HG02870 (cell line): ENCODE measurements around the gene CD2BP2.
"Not testable (repeated sequence)": the region's sequence is repeated elsewhere in the genome, so short reads cannot be mapped to it uniquely, and the experiment has no call there.

ENCODE experiments used
- ATAC-seq: cut with Tn5 transposase; IDR thresholded peaks from one replicate; pipeline ENCODE4 v1.9.1; 2021; ENCODE audit warnings: mild to moderate bottlenecking, moderate library complexity; ENCODE audit not compliant: unreplicated experiment

Gene CD2BP2

DNA sequence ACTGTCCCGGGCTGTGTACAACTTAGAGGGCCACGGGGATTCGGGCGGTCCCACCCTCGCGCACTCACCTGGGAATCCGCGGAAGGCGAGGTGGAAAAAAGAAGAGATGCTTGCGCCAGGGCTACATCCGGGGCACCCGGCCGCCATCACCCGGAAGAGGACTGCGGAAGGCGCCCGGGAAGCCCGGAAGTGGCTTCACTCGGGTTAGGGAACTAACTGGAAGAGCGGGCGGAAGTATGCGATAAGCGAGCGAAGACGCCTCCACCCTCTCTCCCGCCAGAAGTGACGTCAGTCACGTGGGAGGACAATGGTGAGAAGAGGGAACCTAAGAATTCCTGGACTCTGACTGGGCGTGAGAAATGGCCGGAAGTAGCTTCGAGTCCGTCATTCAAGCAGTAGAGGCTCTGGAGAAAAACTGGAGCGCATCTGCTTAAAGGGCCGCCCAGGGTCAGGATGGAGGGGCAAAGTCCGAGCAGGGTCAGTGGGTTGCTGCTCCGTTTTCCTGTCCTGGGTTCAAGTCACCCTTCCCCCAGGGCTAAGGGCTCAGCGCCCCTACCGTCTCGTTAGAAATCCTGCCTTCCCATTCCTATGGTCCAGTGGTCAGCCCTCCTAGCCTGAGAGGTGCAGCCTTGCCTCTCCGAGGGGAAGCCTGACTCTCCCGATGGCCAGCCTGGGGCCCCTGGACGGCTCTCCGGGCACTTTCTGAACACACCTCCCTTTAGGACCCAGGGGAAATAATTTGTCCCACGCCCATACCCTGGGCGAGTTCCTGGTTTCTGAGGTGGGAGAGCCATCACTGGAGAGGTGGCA is at the start of gene CD2BP2:
TSS of gene CD2BP2 (minus strand) at position 165 of the 810 bp plus-strand sequence. CDS start 627 bp downstream, outside the sequence.
- ATAC-seq: peak; percentile 65

GRCh38 chr16:30401768-30402425 is 46.8 kb upstream of the CD2BP2 start:
- ATAC-seq: no peak

DNA sequence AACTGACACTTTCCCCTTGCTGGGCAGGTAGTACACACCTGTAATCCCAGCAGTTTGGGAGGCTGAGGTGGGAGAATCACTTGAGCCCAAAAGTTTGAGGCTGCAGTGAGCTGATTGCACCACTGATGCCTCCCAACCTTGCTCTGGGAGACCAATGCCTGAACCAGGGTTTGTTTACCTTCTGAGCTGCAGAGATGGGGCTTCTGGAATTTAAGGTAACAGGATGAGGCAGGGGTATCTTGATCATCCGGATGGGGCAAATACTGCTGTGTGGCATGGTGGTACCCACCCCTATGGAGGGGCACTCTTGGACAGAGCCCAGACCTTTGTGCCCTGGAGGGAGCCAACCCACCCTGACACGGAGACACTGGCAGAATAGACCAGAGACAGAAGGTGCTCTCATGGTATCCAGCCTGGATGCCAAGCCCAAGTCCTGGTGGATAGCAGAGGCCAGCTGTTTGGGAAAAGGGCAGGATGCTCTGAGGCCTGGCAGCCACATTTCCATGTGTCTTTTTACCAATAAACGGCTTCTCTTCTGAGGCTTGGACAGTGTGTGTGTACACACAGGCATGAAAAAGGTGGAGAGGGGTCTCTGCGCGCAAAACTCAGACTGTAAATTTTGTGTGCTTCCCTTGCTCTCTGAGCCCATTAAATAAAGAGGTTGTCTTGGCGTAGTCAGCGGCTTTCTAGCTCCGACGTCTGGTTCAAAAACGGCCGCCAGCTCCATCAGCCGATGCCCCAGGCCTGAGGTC is 44.5 kb upstream of the CD2BP2 start:
- ATAC-seq: no peak

DNA sequence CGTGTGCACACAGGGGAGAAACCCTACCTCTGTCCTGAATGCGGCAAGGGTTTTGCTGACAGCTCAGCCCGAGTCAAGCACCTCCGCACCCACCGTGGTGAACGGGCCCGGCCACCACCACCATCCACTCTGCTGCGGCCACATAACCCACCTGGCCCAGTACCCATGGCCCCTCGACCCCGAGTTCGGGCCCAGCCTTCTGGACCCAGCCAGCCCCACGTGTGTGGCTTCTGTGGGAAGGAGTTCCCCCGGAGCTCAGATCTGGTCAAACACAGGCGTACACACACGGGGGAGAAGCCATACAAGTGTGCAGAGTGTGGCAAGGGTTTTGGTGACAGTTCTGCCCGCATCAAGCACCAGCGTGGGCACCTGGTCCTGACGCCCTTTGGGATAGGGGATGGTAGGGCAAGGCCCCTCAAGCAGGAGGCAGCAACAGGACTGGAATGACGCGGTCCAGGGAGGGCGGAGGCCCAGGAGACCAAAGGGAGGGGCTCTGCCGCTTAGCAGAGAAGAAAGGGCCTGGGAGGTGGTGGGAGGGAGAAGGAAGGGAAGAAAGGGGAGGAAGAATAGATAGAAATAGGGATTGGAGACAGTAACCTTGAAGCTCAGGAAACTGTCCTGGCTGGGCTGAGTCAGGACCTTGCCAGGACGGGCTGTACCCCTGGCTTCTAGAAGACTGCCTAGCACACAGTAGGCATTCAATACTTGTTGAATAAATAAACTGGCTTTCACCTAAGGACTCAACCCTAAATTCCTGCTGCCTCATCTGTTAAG is 43.7 kb upstream of the CD2BP2 start:
- no peak for ATAC-seq

- ATAC-seq: no peak
Observed at GRCh38 chr16:30397776-30398660, 42.9 kb upstream of the CD2BP2 start.

DNA sequence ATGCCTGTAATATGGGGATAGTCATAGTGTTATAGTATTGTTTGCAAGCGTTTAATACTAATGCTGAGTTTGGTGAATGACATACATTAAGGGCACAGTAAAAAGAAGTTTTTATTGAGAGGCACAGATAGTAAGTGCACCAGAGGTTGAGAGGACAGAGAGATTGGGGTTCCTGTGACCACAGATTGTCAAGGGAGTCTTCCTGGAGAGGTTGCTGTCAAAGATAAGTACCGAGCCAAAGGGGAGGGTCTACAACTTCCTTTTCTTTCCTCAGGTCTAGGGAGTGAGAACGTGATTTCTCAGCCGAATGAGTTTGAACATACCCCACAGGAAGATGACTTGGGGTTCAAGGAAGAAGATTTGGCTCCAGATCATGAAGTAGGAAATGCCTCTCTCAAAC is 41.9 kb upstream of the CD2BP2 start:
- ATAC-seq: no peak

DNA sequence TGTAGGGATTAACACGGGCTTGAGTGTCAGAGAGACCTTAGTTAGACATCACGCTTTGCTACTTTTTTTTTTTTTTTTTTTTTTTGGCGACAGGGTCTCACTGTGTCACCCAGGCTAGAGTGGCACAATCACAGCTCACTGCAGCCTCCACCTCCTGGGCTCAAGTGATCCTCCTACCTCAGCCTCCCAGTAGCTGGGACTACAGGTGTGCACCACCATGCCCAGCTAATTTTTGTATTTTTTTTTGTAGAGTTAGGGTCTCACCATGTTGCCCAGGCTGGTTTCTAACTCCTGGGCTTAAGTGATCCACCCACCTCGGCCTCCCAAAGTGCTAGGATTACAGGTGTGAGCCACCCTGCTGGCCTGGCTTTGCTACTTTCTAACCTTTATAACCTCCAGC is 41.5 kb upstream of the CD2BP2 start:
- ATAC-seq: not testable (repeated sequence)

DNA sequence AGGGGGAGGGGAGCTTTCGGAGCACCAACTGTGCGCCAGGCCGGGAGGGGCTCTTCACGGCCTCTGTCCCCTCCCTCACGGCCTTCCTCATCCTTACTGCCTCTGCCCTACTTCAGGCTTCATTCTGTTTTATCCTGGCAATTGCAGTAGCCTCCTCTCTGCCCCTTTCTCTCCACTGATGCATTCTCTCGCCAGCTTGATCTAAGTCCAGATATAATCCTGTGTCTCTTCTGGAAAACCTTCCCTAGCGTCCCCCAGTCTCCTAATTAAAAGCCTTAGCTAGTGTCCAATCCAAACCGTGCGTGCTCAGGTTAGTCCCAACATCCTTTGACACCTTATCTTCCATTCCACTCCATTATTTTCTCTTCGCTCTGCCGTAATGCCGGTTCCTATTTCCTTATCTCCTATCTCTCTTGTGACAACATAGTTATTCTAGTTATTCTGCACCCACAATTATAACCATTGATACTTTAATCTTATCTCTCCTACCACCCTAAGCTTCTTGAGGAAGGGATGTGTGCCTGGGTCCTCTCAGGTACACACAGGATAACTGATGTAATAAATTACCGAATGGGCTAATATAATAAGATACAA is 41.0 kb upstream of the CD2BP2 start:
- no peak for ATAC-seq

DNA sequence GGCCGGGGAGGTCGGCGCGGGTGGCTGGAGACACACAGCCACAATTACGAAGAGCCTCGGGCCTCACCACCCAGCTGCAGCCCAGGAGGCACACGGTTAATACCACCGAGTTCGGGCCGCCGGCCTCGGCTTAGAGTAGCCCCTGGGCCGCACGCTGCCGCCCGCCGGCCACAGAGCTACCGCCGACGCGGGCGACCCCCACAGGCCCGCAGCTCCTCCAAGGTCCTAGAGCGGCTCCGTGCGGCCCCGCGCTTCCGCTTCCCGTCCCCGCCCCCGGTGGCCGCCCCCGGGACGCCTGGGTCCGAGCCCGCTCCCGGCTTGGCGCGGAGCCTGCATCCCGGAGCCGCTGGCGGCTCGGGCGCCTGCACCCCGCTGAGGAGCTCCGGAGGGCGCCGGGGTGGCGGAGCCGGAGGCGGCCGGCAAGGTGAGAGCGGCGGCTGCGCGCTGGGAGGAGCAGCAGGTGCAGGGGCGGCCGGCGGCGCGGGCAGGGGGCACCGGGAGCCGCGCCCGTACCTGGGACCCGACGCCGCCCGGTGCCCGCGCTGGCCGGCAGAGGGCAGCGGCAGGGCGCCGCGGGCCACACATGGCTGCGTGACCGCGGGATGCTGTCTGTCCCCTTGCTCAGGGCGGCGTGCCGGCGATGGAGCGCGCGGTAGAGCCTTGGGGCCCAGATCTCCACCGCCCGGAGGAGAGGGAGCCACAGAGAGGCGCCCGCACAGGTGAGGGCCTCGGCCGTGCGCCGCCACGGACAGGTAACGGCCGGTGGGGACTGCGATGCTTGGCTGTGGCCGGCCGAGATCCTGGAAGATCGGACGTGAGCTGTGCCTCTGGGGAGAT is 40.3 kb upstream of the CD2BP2 start, which contains the start of gene ZNF48:
TSS of gene ZNF48 (plus strand) at position 266 of the 837 bp plus-strand sequence. CDS start at position 641, 375 bp downstream.
- peak; percentile 66 for ATAC-seq

DNA sequence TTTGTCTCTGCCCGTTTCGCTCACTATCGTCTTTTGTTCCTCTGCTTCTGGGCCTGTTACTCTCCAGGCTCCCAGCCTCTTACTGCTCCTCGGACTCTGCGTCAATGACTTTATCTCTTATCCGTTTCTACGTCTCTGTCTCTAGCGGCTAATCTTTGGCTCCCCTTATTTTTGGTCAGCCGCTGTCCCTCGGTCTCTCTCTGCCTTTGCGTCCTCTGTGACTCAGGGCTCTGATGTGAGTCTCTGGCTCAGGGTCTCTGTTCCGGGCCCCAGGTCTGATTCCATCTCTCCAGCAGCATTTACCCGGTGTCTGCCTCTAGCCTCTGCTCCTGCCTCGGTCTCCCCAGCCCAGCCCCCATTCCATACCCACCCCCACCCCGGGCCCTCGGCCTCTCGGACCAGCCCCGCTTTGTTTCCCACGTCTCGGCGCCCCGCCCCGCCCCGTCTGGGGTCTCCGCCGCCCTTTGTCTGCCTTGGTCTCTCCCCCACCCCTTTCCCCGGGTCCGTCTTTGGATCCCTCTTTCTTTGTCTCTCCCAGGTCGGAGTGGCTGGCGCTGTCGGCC is 39.6 kb upstream of the CD2BP2 start:
- ATAC-seq: no peak

- no peak for ATAC-seq
Observed at GRCh38 chr16:30383521-30383920, 28.4 kb upstream of the CD2BP2 start.

- no peak for ATAC-seq
Observed at GRCh38 chr16:30382111-30382881, 27.2 kb upstream of the CD2BP2 start, which contains the start of gene SEPTIN1. TSS of gene SEPTIN1 (minus strand) at chr16:30382561. CDS start at chr16:30382542, 19 bp downstream.

GRCh38 chr16:30381291-30382041 is 26.4 kb upstream of the CD2BP2 start:
- ATAC-seq: no peak

DNA sequence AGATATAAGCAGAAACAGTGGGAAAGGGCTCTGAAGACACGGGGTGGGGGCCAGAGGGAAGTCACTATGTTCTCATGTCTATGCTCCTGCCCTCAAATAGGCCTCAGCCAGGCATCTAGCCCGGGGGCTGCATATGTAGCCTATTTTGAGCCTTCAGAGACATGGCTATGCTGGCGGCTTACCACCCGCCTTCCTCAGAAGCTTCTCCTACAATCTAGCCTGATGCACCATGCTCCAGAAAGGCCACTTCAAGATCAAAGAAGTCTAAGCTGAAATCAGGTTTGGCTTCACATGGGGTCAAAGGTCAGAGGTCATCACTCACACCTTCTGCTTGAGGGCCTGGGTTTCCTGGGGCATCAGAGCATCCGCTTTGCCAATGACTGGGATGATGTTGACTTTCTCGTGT is 25.7 kb upstream of the CD2BP2 start:
- no peak for ATAC-seq

- ATAC-seq: no peak
Observed at GRCh38 chr16:30380072-30380802, 25.1 kb upstream of the CD2BP2 start.
